ENCODE results near the gene IFT43.

IFT43 gene

DNA sequence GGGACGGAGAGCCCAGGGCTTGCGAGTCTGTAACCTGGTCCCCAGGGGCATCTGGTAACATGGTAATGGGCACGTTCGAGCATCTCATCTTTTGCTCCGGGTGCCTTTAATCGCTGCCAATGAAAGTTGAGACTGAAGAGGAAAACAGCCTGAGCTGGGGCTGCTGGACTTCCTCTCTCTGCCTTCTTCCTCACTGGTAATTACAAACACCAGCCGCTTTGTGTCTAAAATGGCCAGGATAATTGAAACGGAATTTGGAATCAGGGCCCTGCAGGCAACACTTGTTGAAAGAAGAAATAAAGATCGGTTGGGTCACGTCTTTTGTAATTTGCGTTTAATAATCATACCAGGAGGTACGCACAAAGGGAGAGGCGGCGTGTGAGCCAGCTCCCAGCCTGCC lies 114.7 kb downstream of the IFT43 start:
- H3K9ac ChIP-seq = no peak overlapping the region

DNA sequence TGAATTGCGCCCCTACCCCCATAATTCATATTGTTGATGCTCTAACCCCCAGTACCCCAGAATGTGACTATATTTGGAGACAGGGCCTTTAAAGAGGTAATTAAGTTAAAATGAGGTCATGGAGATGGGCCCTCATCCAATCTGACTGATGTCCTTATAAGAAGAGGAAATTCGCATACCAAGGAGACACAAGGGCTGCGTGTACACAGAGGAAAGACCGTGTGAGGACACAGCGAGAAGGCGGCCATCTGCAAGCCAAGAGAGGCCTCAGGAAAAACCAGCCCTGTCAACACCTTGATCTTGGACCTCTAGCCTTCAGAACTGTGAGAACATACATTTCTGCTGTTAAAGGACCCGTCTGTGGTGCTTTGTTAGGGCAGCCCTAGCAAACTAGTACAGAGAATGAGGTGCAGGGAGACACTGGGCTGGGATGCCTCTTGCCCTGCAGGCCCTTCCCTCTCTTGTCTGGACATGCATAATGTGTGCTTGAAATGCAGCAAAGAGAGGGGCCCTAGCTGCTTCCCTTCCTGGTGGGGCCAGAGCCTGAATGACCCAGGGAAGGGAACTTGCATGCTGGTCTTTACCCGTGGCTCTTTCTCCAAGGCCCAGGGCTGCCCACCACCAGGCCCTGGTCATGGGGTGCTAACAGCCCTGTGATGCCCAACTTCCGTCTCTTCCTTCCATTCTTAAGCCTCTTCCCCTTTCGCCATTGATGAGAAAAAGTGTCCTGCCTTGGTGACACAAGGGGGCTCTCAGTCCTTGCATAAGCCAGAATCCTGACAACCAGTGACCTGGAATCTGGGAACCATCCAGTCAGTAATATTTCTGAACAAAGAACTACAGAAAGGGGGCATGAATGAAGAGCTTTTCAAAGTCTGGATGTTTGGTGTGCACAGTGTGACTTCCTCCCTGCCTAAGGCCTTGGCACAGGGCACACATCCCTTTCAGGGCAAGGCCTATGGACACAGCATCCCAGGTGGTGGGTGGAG lies 116.1 kb downstream of the IFT43 start:
- H3K36me3 ChIP-seq (ENCODE audit: insufficient read depth) = no peaks in the 10 kb centered on the region
- no peaks in the 10 kb centered on the region for H3K27me3 ChIP-seq (ENCODE audit: insufficient read depth, low read depth)
- no peak overlapping the region for H3K27ac ChIP-seq
- H2AFZ ChIP-seq (ENCODE audit: low read depth) = no peak overlapping the region
- H4K20me1 ChIP-seq (ENCODE audit: insufficient read depth) = no peaks in the 10 kb centered on the region
- TF ChIP-seq, protein P1, sequence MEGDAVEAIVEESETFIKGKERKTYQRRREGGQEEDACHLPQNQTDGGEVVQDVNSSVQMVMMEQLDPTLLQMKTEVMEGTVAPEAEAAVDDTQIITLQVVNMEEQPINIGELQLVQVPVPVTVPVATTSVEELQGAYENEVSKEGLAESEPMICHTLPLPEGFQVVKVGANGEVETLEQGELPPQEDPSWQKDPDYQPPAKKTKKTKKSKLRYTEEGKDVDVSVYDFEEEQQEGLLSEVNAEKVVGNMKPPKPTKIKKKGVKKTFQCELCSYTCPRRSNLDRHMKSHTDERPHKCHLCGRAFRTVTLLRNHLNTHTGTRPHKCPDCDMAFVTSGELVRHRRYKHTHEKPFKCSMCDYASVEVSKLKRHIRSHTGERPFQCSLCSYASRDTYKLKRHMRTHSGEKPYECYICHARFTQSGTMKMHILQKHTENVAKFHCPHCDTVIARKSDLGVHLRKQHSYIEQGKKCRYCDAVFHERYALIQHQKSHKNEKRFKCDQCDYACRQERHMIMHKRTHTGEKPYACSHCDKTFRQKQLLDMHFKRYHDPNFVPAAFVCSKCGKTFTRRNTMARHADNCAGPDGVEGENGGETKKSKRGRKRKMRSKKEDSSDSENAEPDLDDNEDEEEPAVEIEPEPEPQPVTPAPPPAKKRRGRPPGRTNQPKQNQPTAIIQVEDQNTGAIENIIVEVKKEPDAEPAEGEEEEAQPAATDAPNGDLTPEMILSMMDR (conservative IDR thresholded peaks at IDR 0.05; ENCODE audit: low read depth, low read length) = no peak
- H3K4me1 ChIP-seq (ENCODE audit: low read depth, poor library complexity, severe bottlenecking) = no peaks in the 10 kb centered on the region
- H3K4me2 ChIP-seq = no peak overlapping the region
- no peaks in the 10 kb centered on the region for H3K79me2 ChIP-seq (ENCODE audit: insufficient read depth, low read depth)
- no peak overlapping the region for H3K9ac ChIP-seq
- no peak overlapping the region for H3K4me3 ChIP-seq (IDR thresholded peaks at IDR 0.05; ENCODE audit: insufficient read depth, low read depth, low read length)

More for the DNA sequence above, 114.7 kb downstream of the IFT43 start:
- TF ChIP-seq, protein P1 (conservative IDR thresholded peaks at IDR 0.05; ENCODE audit: low read depth, low read length) = no peak
- Histone ChIP-seq H2AFZ (ENCODE audit: low read depth) (no peak overlapping the region), H3K4me3 (IDR thresholded peaks at IDR 0.05; ENCODE audit: insufficient read depth, low read depth, low read length) (no peak overlapping the region), H4K20me1 (ENCODE audit: insufficient read depth) (no peaks in the 10 kb centered on the region), H3K79me2 (ENCODE audit: insufficient read depth, low read depth) (no peaks in the 10 kb centered on the region), H3K27ac (no peak overlapping the region), H3K4me2 (no peak overlapping the region), H3K36me3 (ENCODE audit: insufficient read depth) (no peaks in the 10 kb centered on the region), H3K4me1 (ENCODE audit: low read depth, poor library complexity, severe bottlenecking) (no peaks in the 10 kb centered on the region), H3K27me3 (ENCODE audit: insufficient read depth, low read depth) (no peaks in the 10 kb centered on the region)

- no peak overlapping the region for H3K27ac ChIP-seq
- no peaks in the 10 kb centered on the region for H3K4me1 ChIP-seq (ENCODE audit: low read depth, poor library complexity, severe bottlenecking)
- H3K36me3 ChIP-seq (ENCODE audit: insufficient read depth) = no peaks in the 10 kb centered on the region
- no peaks in the 10 kb centered on the region for H3K79me2 ChIP-seq (ENCODE audit: insufficient read depth, low read depth)
- TF ChIP-seq, protein P1 (conservative IDR thresholded peaks at IDR 0.05; ENCODE audit: low read depth, low read length) = no peak
- H4K20me1 ChIP-seq (ENCODE audit: insufficient read depth) = no peaks in the 10 kb centered on the region
- no peak overlapping the region for H3K9ac ChIP-seq
- H3K27me3 ChIP-seq (ENCODE audit: insufficient read depth, low read depth) = no peaks in the 10 kb centered on the region
- no peak overlapping the region for H3K4me2 ChIP-seq
- no peak overlapping the region for H2AFZ ChIP-seq (ENCODE audit: low read depth)
- no peak overlapping the region for H3K4me3 ChIP-seq (IDR thresholded peaks at IDR 0.05; ENCODE audit: insufficient read depth, low read depth, low read length)
Observed at GRCh38 chr14:76104802-76105355, 119.3 kb downstream of the IFT43 start.

- H3K79me2 ChIP-seq (ENCODE audit: insufficient read depth, low read depth) = no peaks in the 10 kb centered on the region
- H3K4me1 ChIP-seq (ENCODE audit: low read depth, poor library complexity, severe bottlenecking) = no peaks in the 10 kb centered on the region
- TF ChIP-seq, protein P1 (conservative IDR thresholded peaks at IDR 0.05; ENCODE audit: low read depth, low read length) = no peak
- no peaks in the 10 kb centered on the region for H3K27me3 ChIP-seq (ENCODE audit: insufficient read depth, low read depth)
- no peaks in the 10 kb centered on the region for H3K36me3 ChIP-seq (ENCODE audit: insufficient read depth)
- H4K20me1 ChIP-seq (ENCODE audit: insufficient read depth) = no peaks in the 10 kb centered on the region
- no peak overlapping the region for H3K4me3 ChIP-seq (IDR thresholded peaks at IDR 0.05; ENCODE audit: insufficient read depth, low read depth, low read length)
- no peak overlapping the region for H3K4me2 ChIP-seq
- no peak overlapping the region for H3K9ac ChIP-seq
- H2AFZ ChIP-seq (ENCODE audit: low read depth) = no peak overlapping the region
- no peak overlapping the region for H3K27ac ChIP-seq
Observed at GRCh38 chr14:76106188-76106587, 120.6 kb downstream of the IFT43 start.

Data from KMS-11 (cell line).